ENCODE data around the gene C11orf71. TPM values are rescaled to one million over a fixed set of nuclear protein-coding genes. Genes with fewer than 3 reads are reported as not detected.
A peak's percentile ranks its signal among the peaks of the same experiment; 100 is the strongest.

The C11orf71 gene
- total and polyA plus RNA-seq, 4 donors, result 7.1 to 22.3 (median 7.9) TPM

DNA sequence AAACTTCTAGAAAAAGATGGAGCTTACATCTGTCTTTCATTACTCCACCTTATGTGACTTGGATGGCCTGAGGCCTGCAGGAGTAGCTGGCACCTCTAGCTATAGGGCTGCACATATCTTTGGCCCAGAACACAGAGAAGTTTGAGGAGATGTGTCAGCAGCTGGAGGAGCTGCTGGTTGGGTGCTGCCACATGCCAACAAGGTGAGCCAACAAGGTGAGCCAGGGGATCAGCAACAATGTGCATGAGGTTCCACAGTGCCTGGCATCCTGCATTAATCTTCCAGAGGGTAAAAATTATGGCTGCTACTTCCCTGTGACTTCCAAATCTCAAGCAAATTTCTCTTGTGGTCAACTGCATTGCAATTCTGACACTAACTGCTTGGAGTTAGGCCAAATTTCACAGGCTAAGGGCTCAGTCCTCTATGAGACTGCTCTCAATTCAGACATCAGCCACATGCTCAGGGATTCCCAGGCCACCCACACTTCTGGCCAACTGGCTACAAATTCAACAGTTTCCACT lies 16.2 kb upstream of the C11orf71 start:
- DNase-seq (ENCODE audit: low spot score), result no peak
- H3K27me3 ChIP-seq (ENCODE audit: control insufficient read depth in 4 of 4, insufficient read depth in 4 of 4, low read length in 3 of 4), result no peaks in the 10 kb centered on the region

DNA sequence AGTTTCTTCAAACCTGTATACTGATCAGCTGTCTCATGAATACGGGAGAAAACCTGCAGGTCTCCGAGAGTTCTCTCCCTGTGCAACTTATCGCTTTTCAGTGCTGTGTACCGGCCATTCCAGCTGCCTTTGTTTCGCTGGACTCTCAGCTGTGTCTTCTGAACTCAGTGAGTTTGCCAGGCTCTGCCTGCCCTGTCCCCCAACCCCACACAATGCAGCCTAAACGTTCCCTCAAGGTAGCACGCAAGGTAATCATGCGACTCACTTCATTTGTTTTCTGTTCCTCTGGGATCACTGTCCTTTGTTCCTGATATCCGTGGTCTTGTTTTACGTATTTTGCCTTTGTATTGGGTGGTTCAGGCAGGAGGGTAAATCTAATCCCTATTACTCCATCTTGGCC lies 13.6 kb upstream of the C11orf71 start:
- DNase-seq (ENCODE audit: low spot score), result no peak
- H3K9ac ChIP-seq (ENCODE audit: low read depth in 1 of 2, low read length in 2 of 2), result no peak overlapping the region
- H3K27me3 ChIP-seq (ENCODE audit: control insufficient read depth in 4 of 4, insufficient read depth in 4 of 4, low read length in 3 of 4), result no peaks in the 10 kb centered on the region
- H3K4me1 ChIP-seq (ENCODE audit: control insufficient read depth in 4 of 4, insufficient read depth in 4 of 4, low read length in 3 of 4), result no peaks in the 10 kb centered on the region
- H3K9me3 ChIP-seq (ENCODE audit: control insufficient read depth in 4 of 4, low read length in 3 of 4), result no peaks in the 10 kb centered on the region
- 94% methylated on average over 10 of the region's 10 CpGs for WGBS
- no peak overlapping the region for H3K27ac ChIP-seq (ENCODE audit: low read depth in 1 of 2, low read length in 2 of 2)
- peaks cover 4 to 30% (median 15%) of the 10 kb centered on the region in 4 donors for H3K36me3 ChIP-seq (ENCODE audit: control insufficient read depth in 4 of 4, insufficient read depth in 3 of 4, low read depth in 1 of 4, low read length in 3 of 4)
- H3K4me3 ChIP-seq (ENCODE audit: low read depth in 1 of 3, low read length in 3 of 3), result no peak overlapping the region
- no peak for TF ChIP-seq YY1 (IDR thresholded peaks at IDR 0.05)

More for the DNA sequence above, 16.2 kb upstream of the C11orf71 start:
- no peaks in the 10 kb centered on the region for H3K9me3 ChIP-seq (ENCODE audit: control insufficient read depth in 4 of 4, low read length in 3 of 4)
- no peak overlapping the region for H3K4me3 ChIP-seq (ENCODE audit: low read depth in 1 of 3, low read length in 3 of 3)
- no peak overlapping the region for H3K27ac ChIP-seq (ENCODE audit: low read depth in 1 of 2, low read length in 2 of 2)
- no peaks in the 10 kb centered on the region for H3K4me1 ChIP-seq (ENCODE audit: control insufficient read depth in 4 of 4, insufficient read depth in 4 of 4, low read length in 3 of 4)
- H3K36me3 ChIP-seq (ENCODE audit: control insufficient read depth in 4 of 4, insufficient read depth in 3 of 4, low read depth in 1 of 4, low read length in 3 of 4), result peaks cover 0 to 14% (median 7%) of the 10 kb centered on the region in 4 donors
- no peak for TF ChIP-seq YY1 (IDR thresholded peaks at IDR 0.05)
- TF ChIP-seq, protein P1, sequence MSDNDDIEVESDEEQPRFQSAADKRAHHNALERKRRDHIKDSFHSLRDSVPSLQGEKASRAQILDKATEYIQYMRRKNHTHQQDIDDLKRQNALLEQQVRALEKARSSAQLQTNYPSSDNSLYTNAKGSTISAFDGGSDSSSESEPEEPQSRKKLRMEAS (IDR thresholded peaks at IDR 0.05), result no peak
- H3K9ac ChIP-seq (ENCODE audit: low read depth in 1 of 2, low read length in 2 of 2), result no peak overlapping the region

DNA sequence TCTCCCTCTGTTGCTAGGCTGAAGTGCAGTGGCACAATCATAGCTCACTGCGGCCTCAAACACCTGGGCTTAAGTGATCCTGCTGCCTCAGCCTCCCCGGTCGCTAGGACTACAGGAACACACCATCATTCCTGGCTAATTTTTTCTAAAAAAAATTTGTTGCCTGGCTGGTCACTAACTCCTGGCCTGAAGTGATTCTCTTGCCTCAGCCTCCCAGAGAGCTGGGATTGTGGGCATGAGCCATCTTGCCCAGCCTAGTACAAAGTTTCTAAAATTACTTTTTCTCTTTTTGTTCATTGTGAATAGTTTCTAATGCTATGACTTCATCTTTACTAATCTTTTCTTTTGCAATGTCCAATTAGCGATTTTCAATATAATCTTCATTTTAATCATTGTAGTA lies 12.6 kb upstream of the C11orf71 start:
- no peak overlapping the region for H3K4me3 ChIP-seq (ENCODE audit: low read depth in 1 of 3, low read length in 3 of 3)
- H3K9me3 ChIP-seq (ENCODE audit: control insufficient read depth in 4 of 4, low read length in 3 of 4), result no peaks in the 10 kb centered on the region
- no peak for DNase-seq (ENCODE audit: low spot score)
- 98% methylated on average over 4 of the region's 4 CpGs for WGBS
- no peaks in the 10 kb centered on the region for H3K27me3 ChIP-seq (ENCODE audit: control insufficient read depth in 4 of 4, insufficient read depth in 4 of 4, low read length in 3 of 4)
- TF ChIP-seq RAD21 (IDR thresholded peaks at IDR 0.05), result no peak
- no peak for TF ChIP-seq YY1 (IDR thresholded peaks at IDR 0.05)
- TF ChIP-seq, protein P2, sequence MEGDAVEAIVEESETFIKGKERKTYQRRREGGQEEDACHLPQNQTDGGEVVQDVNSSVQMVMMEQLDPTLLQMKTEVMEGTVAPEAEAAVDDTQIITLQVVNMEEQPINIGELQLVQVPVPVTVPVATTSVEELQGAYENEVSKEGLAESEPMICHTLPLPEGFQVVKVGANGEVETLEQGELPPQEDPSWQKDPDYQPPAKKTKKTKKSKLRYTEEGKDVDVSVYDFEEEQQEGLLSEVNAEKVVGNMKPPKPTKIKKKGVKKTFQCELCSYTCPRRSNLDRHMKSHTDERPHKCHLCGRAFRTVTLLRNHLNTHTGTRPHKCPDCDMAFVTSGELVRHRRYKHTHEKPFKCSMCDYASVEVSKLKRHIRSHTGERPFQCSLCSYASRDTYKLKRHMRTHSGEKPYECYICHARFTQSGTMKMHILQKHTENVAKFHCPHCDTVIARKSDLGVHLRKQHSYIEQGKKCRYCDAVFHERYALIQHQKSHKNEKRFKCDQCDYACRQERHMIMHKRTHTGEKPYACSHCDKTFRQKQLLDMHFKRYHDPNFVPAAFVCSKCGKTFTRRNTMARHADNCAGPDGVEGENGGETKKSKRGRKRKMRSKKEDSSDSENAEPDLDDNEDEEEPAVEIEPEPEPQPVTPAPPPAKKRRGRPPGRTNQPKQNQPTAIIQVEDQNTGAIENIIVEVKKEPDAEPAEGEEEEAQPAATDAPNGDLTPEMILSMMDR (IDR thresholded peaks at IDR 0.05; ENCODE audit: low read depth, low read length, missing input control), result no peak
- no peak overlapping the region for H3K9ac ChIP-seq (ENCODE audit: low read depth in 1 of 2, low read length in 2 of 2)
- H3K27ac ChIP-seq (ENCODE audit: low read depth in 1 of 2, low read length in 2 of 2), result no peak overlapping the region
- no peaks in the 10 kb centered on the region for H3K4me1 ChIP-seq (ENCODE audit: control insufficient read depth in 4 of 4, insufficient read depth in 4 of 4, low read length in 3 of 4)
- H3K36me3 ChIP-seq (ENCODE audit: control insufficient read depth in 4 of 4, insufficient read depth in 3 of 4, low read depth in 1 of 4, low read length in 3 of 4), result peaks cover 4 to 34% (median 23%) of the 10 kb centered on the region in 4 donors

DNA sequence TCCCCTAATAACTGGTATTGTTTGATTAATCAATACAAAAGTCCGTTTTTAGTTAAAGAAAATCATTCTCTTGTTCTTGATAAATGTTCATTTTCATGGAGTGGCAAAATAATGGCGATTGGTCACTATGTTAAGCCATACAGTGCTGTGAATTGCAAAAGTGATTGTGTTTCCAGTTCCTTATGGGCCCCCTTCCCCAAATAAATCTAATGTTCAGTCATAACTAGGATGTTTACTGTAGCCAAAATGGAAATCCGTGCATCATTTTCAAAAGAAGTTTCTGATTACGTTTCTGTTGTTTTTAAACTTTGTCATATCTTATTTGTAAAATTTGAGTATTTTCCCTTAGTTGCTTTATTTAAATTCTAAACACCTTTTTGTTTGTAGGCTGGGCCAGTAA lies 1.0 kb upstream of the C11orf71 start:
- peak overlapping the region; percentile 57 to 91 (median 88) for H3K4me3 ChIP-seq (ENCODE audit: low read depth in 1 of 3, low read length in 3 of 3)
- TF ChIP-seq RXRA (IDR thresholded peaks at IDR 0.05), result no peak
- no peaks in the 10 kb centered on the region for H3K27me3 ChIP-seq (ENCODE audit: control insufficient read depth in 4 of 4, insufficient read depth in 4 of 4, low read length in 3 of 4)
- no peak for DNase-seq (ENCODE audit: low spot score)
- peaks cover 0 to 19% (median 8%) of the 10 kb centered on the region in 4 donors for H3K36me3 ChIP-seq (ENCODE audit: control insufficient read depth in 4 of 4, insufficient read depth in 3 of 4, low read depth in 1 of 4, low read length in 3 of 4)
- H3K9me3 ChIP-seq (ENCODE audit: control insufficient read depth in 4 of 4, low read length in 3 of 4), result no peaks in the 10 kb centered on the region
- under 1% methylated on average over 4 of the region's 4 CpGs for WGBS
- H3K4me1 ChIP-seq (ENCODE audit: control insufficient read depth in 4 of 4, insufficient read depth in 4 of 4, low read length in 3 of 4), result peaks cover 4 to 21% (median 16%) of the 10 kb centered on the region in 4 donors
- H3K9ac ChIP-seq (ENCODE audit: low read depth in 1 of 2, low read length in 2 of 2), result peak overlapping the region; percentile 96 to 99
- H3K27ac ChIP-seq (ENCODE audit: low read depth in 1 of 2, low read length in 2 of 2), result peak overlapping the region; percentile 96 to 97

DNA sequence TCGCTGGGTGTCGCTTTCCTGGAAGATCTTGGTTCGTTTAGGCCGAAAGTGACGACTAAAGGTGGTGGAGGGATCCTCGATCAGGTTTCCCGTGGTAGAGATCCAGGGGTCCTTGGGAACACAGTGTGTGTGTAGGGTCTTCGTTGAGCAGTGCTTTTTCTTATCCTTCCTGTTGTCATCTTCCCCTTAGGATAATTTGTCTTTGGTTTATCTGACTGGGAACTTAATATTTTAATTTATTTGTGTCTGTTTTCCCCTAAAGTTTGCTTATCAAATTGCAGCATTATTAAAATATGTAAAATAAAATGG lies 558 bp upstream of the C11orf71 start:
- peak overlapping the region; percentile 96 to 97 for H3K27ac ChIP-seq (ENCODE audit: low read depth in 1 of 2, low read length in 2 of 2)
- peak overlapping the region; percentile 96 to 99 for H3K9ac ChIP-seq (ENCODE audit: low read depth in 1 of 2, low read length in 2 of 2)
- peaks cover 0 to 14% (median 5%) of the 10 kb centered on the region in 4 donors for H3K36me3 ChIP-seq (ENCODE audit: control insufficient read depth in 4 of 4, insufficient read depth in 3 of 4, low read depth in 1 of 4, low read length in 3 of 4)
- peaks cover 4 to 21% (median 16%) of the 10 kb centered on the region in 4 donors for H3K4me1 ChIP-seq (ENCODE audit: control insufficient read depth in 4 of 4, insufficient read depth in 4 of 4, low read length in 3 of 4)
- peak overlapping the region; percentile 57 to 91 (median 88) for H3K4me3 ChIP-seq (ENCODE audit: low read depth in 1 of 3, low read length in 3 of 3)
- 0% methylated on average over 8 of the region's 8 CpGs for WGBS
- no peaks in the 10 kb centered on the region for H3K27me3 ChIP-seq (ENCODE audit: control insufficient read depth in 4 of 4, insufficient read depth in 4 of 4, low read length in 3 of 4)
- no peaks in the 10 kb centered on the region for H3K9me3 ChIP-seq (ENCODE audit: control insufficient read depth in 4 of 4, low read length in 3 of 4)
- no peak for DNase-seq (ENCODE audit: low spot score)
- TF ChIP-seq, protein P3, sequence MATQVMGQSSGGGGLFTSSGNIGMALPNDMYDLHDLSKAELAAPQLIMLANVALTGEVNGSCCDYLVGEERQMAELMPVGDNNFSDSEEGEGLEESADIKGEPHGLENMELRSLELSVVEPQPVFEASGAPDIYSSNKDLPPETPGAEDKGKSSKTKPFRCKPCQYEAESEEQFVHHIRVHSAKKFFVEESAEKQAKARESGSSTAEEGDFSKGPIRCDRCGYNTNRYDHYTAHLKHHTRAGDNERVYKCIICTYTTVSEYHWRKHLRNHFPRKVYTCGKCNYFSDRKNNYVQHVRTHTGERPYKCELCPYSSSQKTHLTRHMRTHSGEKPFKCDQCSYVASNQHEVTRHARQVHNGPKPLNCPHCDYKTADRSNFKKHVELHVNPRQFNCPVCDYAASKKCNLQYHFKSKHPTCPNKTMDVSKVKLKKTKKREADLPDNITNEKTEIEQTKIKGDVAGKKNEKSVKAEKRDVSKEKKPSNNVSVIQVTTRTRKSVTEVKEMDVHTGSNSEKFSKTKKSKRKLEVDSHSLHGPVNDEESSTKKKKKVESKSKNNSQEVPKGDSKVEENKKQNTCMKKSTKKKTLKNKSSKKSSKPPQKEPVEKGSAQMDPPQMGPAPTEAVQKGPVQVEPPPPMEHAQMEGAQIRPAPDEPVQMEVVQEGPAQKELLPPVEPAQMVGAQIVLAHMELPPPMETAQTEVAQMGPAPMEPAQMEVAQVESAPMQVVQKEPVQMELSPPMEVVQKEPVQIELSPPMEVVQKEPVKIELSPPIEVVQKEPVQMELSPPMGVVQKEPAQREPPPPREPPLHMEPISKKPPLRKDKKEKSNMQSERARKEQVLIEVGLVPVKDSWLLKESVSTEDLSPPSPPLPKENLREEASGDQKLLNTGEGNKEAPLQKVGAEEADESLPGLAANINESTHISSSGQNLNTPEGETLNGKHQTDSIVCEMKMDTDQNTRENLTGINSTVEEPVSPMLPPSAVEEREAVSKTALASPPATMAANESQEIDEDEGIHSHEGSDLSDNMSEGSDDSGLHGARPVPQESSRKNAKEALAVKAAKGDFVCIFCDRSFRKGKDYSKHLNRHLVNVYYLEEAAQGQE (IDR thresholded peaks at IDR 0.05), result no peak
- TF ChIP-seq HNF4G (IDR thresholded peaks at IDR 0.05) (no peak), EGR1 (IDR thresholded peaks at IDR 0.05; ENCODE audit: low read depth in 2 of 2) (no peak), NR2F2 (IDR thresholded peaks at IDR 0.05) (no peak), FOXA2 (IDR thresholded peaks at IDR 0.05) (no peak), YY1 (IDR thresholded peaks at IDR 0.05) (no peak), GABPA (IDR thresholded peaks at IDR 0.05 in 1 of 2, conservative IDR thresholded peaks at IDR 0.05 in 1 of 2) (no peak), HNF4A (conservative IDR thresholded peaks at IDR 0.05) (no peak)
